Measurements from ENCODE around the gene SPAAR. TPM values are rescaled to one million over a fixed set of nuclear protein-coding genes. Genes with fewer than 3 reads are reported as not detected.

The SPAAR gene
- polyA plus RNA-seq, 2 of the 4 experiments (the other 2 are of a cell fraction), result not detected

DNA sequence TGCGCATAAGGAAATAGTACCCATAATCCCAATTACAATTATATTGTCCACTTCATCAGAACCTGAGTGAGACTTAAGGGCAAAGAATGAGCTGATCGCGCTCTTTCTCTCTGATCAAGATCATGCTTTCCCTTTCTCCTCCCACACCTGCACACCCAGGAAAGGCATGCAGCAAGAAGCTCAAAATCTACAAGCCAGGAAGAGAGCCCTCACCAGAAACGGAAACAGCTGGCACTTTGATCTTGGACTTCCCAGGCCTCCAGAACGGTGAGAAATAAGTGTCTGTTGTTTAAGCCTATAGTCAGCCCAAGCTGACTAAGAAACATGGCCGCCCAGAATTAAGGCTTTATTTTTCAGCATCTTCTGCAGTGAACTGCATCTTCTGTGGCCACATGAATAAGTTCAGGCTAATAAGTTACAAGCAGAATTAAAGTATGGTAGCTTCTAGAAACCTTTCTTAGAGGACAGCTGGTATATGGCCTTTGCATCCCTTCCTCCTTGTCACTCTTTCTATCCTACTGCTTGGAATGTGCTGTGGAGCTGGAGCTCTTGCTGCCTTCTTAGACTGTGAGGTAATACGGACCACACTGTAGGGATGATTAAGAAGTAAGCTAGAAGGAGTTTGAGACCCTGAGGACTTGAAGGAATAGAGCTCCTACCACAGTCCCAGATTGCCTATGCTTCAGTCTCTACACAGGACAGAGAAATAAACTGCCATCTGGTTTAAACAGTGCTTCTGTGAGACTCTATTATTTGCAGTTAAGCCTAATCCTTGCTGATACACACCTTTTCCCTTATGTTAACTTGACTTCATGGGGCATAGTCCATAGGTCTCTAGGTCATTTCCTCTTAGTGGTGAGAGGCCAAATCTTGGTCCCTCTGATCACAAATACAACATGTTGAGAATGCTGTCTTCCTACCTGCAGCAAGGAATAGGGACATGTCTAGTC lies 31.4 kb downstream of the SPAAR start:
- DNase-seq (ENCODE audit: low read depth in 1 of 2, low spot score in 1 of 2) (no peak), ATAC-seq (no peak)
- WGBS (ENCODE audit: missing lambda C conversion rate), result 81% methylated on average over 7 of the region's 7 CpGs

GRCh38 chr9:35942286-35942685 lies 33.0 kb downstream of the SPAAR start:
- no peak for ATAC-seq
- no peak overlapping the region for H3K4me2 ChIP-seq
- CTCF ChIA-PET, result interaction anchor here (1.3 to 13.5 kb wide), 4 partner anchors 12 to 152 kb away, joined by 3 to 243 read pairs (median 6); partner anchors contain the start of genes HRCT1 and SPAAR
- H3K4me3 ChIP-seq, result no peak overlapping the region
- FAIRE-seq, result no peak
- no peak for DNase-seq (ENCODE audit: low read depth in 1 of 2, low spot score in 1 of 2)
- H3K4me1 ChIP-seq, result no peaks in the 10 kb centered on the region
- POLR2A ChIA-PET, result no interaction called here
- H3K27ac ChIP-seq, result no peak overlapping the region
- WGBS (ENCODE audit: missing lambda C conversion rate), result 86% methylated on average over 5 of the region's 5 CpGs
- no peaks in the 10 kb centered on the region for H3K9me3 ChIP-seq
- TF ChIP-seq RARB (CRISPR knock-in tag; IDR thresholded peaks at IDR 0.05) (no peak), RCOR1 (IDR thresholded peaks at IDR 0.05; ENCODE audit: low read depth, low read length) (no peak), NPAS2 (CRISPR knock-in tag; IDR thresholded peaks at IDR 0.05; ENCODE audit: borderline replicate concordance) (no peak), RAD21 (conservative IDR thresholded peaks at IDR 0.05 in 1 of 2, IDR thresholded peaks at IDR 0.05 in 1 of 2) (no peak), EHMT2 (IDR thresholded peaks at IDR 0.05; ENCODE audit: low read depth) (no peak)
- TF ChIP-seq, protein P1, sequence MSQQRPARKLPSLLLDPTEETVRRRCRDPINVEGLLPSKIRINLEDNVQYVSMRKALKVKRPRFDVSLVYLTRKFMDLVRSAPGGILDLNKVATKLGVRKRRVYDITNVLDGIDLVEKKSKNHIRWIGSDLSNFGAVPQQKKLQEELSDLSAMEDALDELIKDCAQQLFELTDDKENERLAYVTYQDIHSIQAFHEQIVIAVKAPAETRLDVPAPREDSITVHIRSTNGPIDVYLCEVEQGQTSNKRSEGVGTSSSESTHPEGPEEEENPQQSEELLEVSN (IDR thresholded peaks at IDR 0.05; ENCODE audit: borderline replicate concordance, low read depth), result no peak

More for the DNA sequence above, 31.4 kb downstream of the SPAAR start:
- Histone ChIP-seq H3K27ac (no peak overlapping the region), H3K4me3 (no peak overlapping the region), H3K4me2 (no peak overlapping the region), H3K9me3 (no peaks in the 10 kb centered on the region), H3K4me1 (no peaks in the 10 kb centered on the region)
- TF ChIP-seq HOXB5 (CRISPR knock-in tag; IDR thresholded peaks at IDR 0.05) (no peak), ZSCAN20 (CRISPR knock-in tag; IDR thresholded peaks at IDR 0.05) (no peak), MAFK (IDR thresholded peaks at IDR 0.05; ENCODE audit: partially characterized antibody) (no peak), HEYL (CRISPR knock-in tag; IDR thresholded peaks at IDR 0.05) (no peak), KDM5A (IDR thresholded peaks at IDR 0.05) (no peak), SMC3 (IDR thresholded peaks at IDR 0.05) (no peak), EP300 (IDR thresholded peaks at IDR 0.05) (no peak)
- ChIA-PET POLR2A (no interaction called here), CTCF (interaction anchor here (1.0 to 13.5 kb wide), 8 partner anchors 9 to 150 kb away, joined by 3 to 243 read pairs (median 6); partner anchors contain the start of genes HRCT1 and SPAAR)
- FAIRE-seq, result no peak

GRCh38 chr9:35944173-35944572 lies 34.9 kb downstream of the SPAAR start:
- no peak for ATAC-seq
- no peak overlapping the region for H3K4me2 ChIP-seq
- H3K27ac ChIP-seq, result no peak overlapping the region
- no peak for DNase-seq (ENCODE audit: low read depth in 1 of 2, low spot score in 1 of 2)
- WGBS (ENCODE audit: missing lambda C conversion rate), result 90% methylated on average over 3 of the region's 3 CpGs
- POLR2A ChIA-PET, result no interaction called here
- no peak for FAIRE-seq
- no peaks in the 10 kb centered on the region for H3K9me3 ChIP-seq
- no peak overlapping the region for H3K4me3 ChIP-seq
- TF ChIP-seq, protein P1 (IDR thresholded peaks at IDR 0.05; ENCODE audit: borderline replicate concordance, low read depth), result no peak
- no peak for TF ChIP-seq CBX2 (IDR thresholded peaks at IDR 0.05; ENCODE audit: borderline replicate concordance, low read depth)
- no peak for TF ChIP-seq RFX5 (IDR thresholded peaks at IDR 0.05)
- TF ChIP-seq HEYL (CRISPR knock-in tag; IDR thresholded peaks at IDR 0.05), result no peak
- TF ChIP-seq NR3C1 (IDR thresholded peaks at IDR 0.05), result no peak
- TF ChIP-seq REST (IDR thresholded peaks at IDR 0.05), result no peak
- no peak for TF ChIP-seq EHMT2 (IDR thresholded peaks at IDR 0.05; ENCODE audit: low read depth)
- TF ChIP-seq RNF2 (IDR thresholded peaks at IDR 0.05; ENCODE audit: borderline replicate concordance, low read depth), result no peak
- TF ChIP-seq, protein P2, sequence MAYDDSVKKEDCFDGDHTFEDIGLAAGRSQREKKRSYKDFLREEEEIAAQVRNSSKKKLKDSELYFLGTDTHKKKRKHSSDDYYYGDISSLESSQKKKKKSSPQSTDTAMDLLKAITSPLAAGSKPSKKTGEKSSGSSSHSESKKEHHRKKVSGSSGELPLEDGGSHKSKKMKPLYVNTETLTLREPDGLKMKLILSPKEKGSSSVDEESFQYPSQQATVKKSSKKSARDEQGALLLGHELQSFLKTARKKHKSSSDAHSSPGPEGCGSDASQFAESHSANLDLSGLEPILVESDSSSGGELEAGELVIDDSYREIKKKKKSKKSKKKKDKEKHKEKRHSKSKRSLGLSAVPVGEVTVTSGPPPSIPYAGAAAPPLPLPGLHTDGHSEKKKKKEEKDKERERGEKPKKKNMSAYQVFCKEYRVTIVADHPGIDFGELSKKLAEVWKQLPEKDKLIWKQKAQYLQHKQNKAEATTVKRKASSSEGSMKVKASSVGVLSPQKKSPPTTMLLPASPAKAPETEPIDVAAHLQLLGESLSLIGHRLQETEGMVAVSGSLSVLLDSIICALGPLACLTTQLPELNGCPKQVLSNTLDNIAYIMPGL (CRISPR knock-in tag; IDR thresholded peaks at IDR 0.05; ENCODE audit: borderline replicate concordance), result no peak
- TF ChIP-seq NPAS2 (CRISPR knock-in tag; IDR thresholded peaks at IDR 0.05; ENCODE audit: borderline replicate concordance), result no peak
- CTCF ChIA-PET, result interaction anchor here (0.8 to 13.5 kb wide), 17 partner anchors 9 to 154 kb away, joined by 3 to 243 read pairs (median 7); partner anchors contain the start of genes HRCT1 and SPAAR
- H3K4me1 ChIP-seq, result peaks cover 2% of the 10 kb centered on the region; the same call in 1 of the 3 replicates

Data from A549 (cell line).